ENCODE data around the gene DIP2A.

The DIP2A gene

GRCh38 chr21:46598581-46599572 is 140.2 kb downstream of the DIP2A start:
- no peak overlapping the region for H3K4me3 ChIP-seq (ENCODE audit: low read length)
- no peak for TF ChIP-seq CTCF (conservative IDR thresholded peaks at IDR 0.05; ENCODE audit: low read depth, low read length)
- DNase-seq (ENCODE audit: low read depth) = peak; percentile 80

GRCh38 chr21:46600305-46600704 is 141.6 kb downstream of the DIP2A start:
- DNase-seq (ENCODE audit: low read depth) = no peak
- H3K4me3 ChIP-seq (ENCODE audit: low read length) = no peak overlapping the region
- TF ChIP-seq CTCF (conservative IDR thresholded peaks at IDR 0.05; ENCODE audit: low read depth, low read length) = no peak

GRCh38 chr21:46600978-46601377 is 142.3 kb downstream of the DIP2A start:
- no peak overlapping the region for H3K4me3 ChIP-seq (ENCODE audit: low read length)
- no peak for TF ChIP-seq CTCF (conservative IDR thresholded peaks at IDR 0.05; ENCODE audit: low read depth, low read length)
- DNase-seq (ENCODE audit: low read depth) = no peak

- DNase-seq (ENCODE audit: low read depth) = no peak
- no peak for TF ChIP-seq CTCF (conservative IDR thresholded peaks at IDR 0.05; ENCODE audit: low read depth, low read length)
- H3K4me3 ChIP-seq (ENCODE audit: low read length) = no peak overlapping the region
These were observed 144.5 kb downstream of the DIP2A start for GRCh38 chr21:46603228-46603627.

GRCh38 chr21:46604329-46604974 is 145.8 kb downstream of the DIP2A start:
- H3K4me3 ChIP-seq (ENCODE audit: low read length) = no peak overlapping the region
- DNase-seq (ENCODE audit: low read depth) = no peak
- no peak for TF ChIP-seq CTCF (conservative IDR thresholded peaks at IDR 0.05; ENCODE audit: low read depth, low read length)

- no peak within 1 kb of the TSS for H3K4me3 ChIP-seq (ENCODE audit: low read length)
- DNase-seq (ENCODE audit: low read depth) = no peak
- TF ChIP-seq CTCF (conservative IDR thresholded peaks at IDR 0.05; ENCODE audit: low read depth, low read length) = no peak
These were observed 146.5 kb downstream of the DIP2A start, which contains the start of gene S100B for GRCh38 chr21:46604975-46605766. TSS of gene S100B (minus strand) at chr21:46605082. CDS start at chr21:46602415, 2,667 bp downstream.

Data from retinal pigment epithelial cell (primary cell).